Measurements from ENCODE around the gene OR8B4. TPM values are rescaled to one million over a fixed set of nuclear protein-coding genes. Genes with fewer than 3 reads are reported as not detected.

OR8B4 gene
- total RNA-seq, 1 experiment from 2014 or later: not detected

GRCh38 chr11:124434699-124435098 lies 10.0 kb upstream of the OR8B4 start:
- intact Hi-C loops (cut with micrococcal nuclease; ENCODE audit: unreplicated experiment): no loop called here
- Mint-ChIP-seq H3K4me1 (ENCODE audit: low read depth, unreplicated experiment) (no peaks in the 10 kb centered on the region), H3K27ac (ENCODE audit: unreplicated experiment) (no peak overlapping the region), H3K27me3 (ENCODE audit: unreplicated experiment) (peaks cover 9% of the 10 kb centered on the region), H3K4me3 (ENCODE audit: low read depth, unreplicated experiment) (no peak overlapping the region), H3K36me3 (ENCODE audit: insufficient read depth, unreplicated experiment) (no peaks in the 10 kb centered on the region), H3K9me3 (ENCODE audit: low read depth, unreplicated experiment) (peaks cover 3% of the 10 kb centered on the region)
- TF ChIP-seq, protein P1, sequence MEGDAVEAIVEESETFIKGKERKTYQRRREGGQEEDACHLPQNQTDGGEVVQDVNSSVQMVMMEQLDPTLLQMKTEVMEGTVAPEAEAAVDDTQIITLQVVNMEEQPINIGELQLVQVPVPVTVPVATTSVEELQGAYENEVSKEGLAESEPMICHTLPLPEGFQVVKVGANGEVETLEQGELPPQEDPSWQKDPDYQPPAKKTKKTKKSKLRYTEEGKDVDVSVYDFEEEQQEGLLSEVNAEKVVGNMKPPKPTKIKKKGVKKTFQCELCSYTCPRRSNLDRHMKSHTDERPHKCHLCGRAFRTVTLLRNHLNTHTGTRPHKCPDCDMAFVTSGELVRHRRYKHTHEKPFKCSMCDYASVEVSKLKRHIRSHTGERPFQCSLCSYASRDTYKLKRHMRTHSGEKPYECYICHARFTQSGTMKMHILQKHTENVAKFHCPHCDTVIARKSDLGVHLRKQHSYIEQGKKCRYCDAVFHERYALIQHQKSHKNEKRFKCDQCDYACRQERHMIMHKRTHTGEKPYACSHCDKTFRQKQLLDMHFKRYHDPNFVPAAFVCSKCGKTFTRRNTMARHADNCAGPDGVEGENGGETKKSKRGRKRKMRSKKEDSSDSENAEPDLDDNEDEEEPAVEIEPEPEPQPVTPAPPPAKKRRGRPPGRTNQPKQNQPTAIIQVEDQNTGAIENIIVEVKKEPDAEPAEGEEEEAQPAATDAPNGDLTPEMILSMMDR (IDR thresholded peaks at IDR 0.05; ENCODE audit: unreplicated experiment): no peak
- DNase-seq: no peak
- no TSS peak for BruUV-seq (replicated peaks)
- CTCF ChIA-PET: no interaction called here

GRCh38 chr11:124429599-124429998 lies 4.9 kb upstream of the OR8B4 start:
- TF ChIP-seq, protein P1 (IDR thresholded peaks at IDR 0.05; ENCODE audit: unreplicated experiment): no peak
- Mint-ChIP-seq H3K27me3 (ENCODE audit: unreplicated experiment) (no peaks in the 10 kb centered on the region), H3K4me1 (ENCODE audit: low read depth, unreplicated experiment) (no peaks in the 10 kb centered on the region), H3K27ac (ENCODE audit: unreplicated experiment) (no peak overlapping the region), H3K9me3 (ENCODE audit: low read depth, unreplicated experiment) (peaks cover 6% of the 10 kb centered on the region), H3K36me3 (ENCODE audit: insufficient read depth, unreplicated experiment) (no peaks in the 10 kb centered on the region), H3K4me3 (ENCODE audit: low read depth, unreplicated experiment) (no peak overlapping the region)
- DNase-seq: no peak
- no TSS peak for BruUV-seq (replicated peaks)
- intact Hi-C loops (cut with micrococcal nuclease; ENCODE audit: unreplicated experiment): no loop called here
- CTCF ChIA-PET: no interaction called here

- no peak overlapping the region for H3K4me3 Mint-ChIP-seq (ENCODE audit: low read depth, unreplicated experiment)
Observed at GRCh38 chr11:124421043-124421442, 3.6 kb downstream of the OR8B4 start.

DNA sequence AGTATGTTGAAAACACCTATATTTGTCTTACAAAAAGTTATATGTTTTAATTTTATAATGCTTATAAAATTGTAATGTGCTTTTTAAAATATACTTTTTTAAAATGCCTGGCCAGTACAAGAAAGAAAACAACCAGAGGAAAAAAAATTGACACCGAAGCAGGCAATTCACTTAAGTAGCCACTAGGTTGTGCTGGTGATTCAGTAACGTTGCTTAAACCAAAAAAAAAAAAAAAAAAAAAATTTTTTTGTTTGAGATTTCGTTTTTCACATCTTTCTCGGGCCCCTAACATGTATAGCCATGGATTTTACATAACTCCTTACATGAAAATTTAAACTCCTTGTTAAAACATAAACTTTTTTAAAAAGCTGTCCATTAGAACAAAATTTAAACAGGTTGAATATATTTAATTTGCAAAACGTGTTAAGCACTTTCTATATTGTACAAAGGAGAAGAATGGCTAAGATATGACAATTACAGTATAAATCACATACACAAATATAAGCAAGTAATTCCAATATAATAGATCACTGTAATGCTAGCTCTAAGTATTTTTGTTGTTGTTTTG lies 9.2 kb downstream of the OR8B4 start:
- TF ChIP-seq, protein P1 (IDR thresholded peaks at IDR 0.05; ENCODE audit: unreplicated experiment): no peak
- no peak for DNase-seq
- Mint-ChIP-seq H3K4me1 (ENCODE audit: low read depth, unreplicated experiment) (no peaks in the 10 kb centered on the region), H3K9me3 (ENCODE audit: low read depth, unreplicated experiment) (no peaks in the 10 kb centered on the region), H3K4me3 (ENCODE audit: low read depth, unreplicated experiment) (no peak overlapping the region), H3K36me3 (ENCODE audit: insufficient read depth, unreplicated experiment) (no peaks in the 10 kb centered on the region), H3K27me3 (ENCODE audit: unreplicated experiment) (peaks cover 14% of the 10 kb centered on the region), H3K27ac (ENCODE audit: unreplicated experiment) (no peak overlapping the region)
- CTCF ChIA-PET: interaction anchor here (0.7 kb wide), 1 partner anchor 373 kb away, joined by 3 read pairs; no protein-coding TSS in a partner anchor
- no TSS peak for BruUV-seq (replicated peaks)
- intact Hi-C loops (cut with micrococcal nuclease; ENCODE audit: unreplicated experiment): loop anchor here (5.0 kb wide), 1 partner anchor 172 kb away; no protein-coding TSS in a partner anchor

More at GRCh38 chr11:124421043-124421442, 3.6 kb downstream of the OR8B4 start:
- Mint-ChIP-seq H3K27ac (ENCODE audit: unreplicated experiment) (no peak overlapping the region), H3K9me3 (ENCODE audit: low read depth, unreplicated experiment) (no peaks in the 10 kb centered on the region), H3K36me3 (ENCODE audit: insufficient read depth, unreplicated experiment) (no peaks in the 10 kb centered on the region), H3K4me1 (ENCODE audit: low read depth, unreplicated experiment) (no peaks in the 10 kb centered on the region), H3K27me3 (ENCODE audit: unreplicated experiment) (no peaks in the 10 kb centered on the region)
- TF ChIP-seq, protein P1 (IDR thresholded peaks at IDR 0.05; ENCODE audit: unreplicated experiment): no peak
- DNase-seq: no peak
- no TSS peak for BruUV-seq (replicated peaks)
- CTCF ChIA-PET: no interaction called here
- intact Hi-C loops (cut with micrococcal nuclease; ENCODE audit: unreplicated experiment): no loop called here

Data from Calu3 (cell line).